ENCODE data around the gene IGSF21.
A peak's percentile ranks its signal among the peaks of the same experiment; 100 is the strongest.

IGSF21 gene

GRCh38 chr1:18097206-18097605, 10.4 kb upstream of the IGSF21 start:
- DNase-seq (ENCODE audit: low spot score) = no peak

DNA sequence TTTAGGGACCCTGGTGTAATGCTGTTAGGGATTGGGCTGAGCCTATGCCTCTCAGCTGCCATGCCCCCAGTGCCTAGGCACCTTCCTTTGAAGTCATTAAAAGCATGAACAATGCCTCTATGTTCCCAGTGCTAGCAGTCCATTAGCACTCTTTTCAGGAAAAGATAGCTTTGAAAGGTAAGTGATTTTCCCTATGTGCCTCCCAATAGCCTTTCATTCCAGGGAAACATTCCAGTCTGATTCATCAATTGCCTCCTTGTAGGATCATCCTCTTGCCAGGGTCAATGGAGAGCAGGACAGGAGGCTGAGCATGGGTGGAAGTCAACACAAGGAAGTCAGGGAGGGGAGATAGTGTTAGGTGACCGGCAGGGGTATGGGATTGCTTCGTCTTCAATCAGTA, 8.6 kb upstream of the IGSF21 start:
- DNase-seq (ENCODE audit: low spot score) = no peak

- DNase-seq (ENCODE audit: low spot score) = no peak
Observed at GRCh38 chr1:18100060-18100459, 7.5 kb upstream of the IGSF21 start.

GRCh38 chr1:18100491-18101063, 7.0 kb upstream of the IGSF21 start:
- DNase-seq (ENCODE audit: low spot score) = peak; percentile 47

DNA sequence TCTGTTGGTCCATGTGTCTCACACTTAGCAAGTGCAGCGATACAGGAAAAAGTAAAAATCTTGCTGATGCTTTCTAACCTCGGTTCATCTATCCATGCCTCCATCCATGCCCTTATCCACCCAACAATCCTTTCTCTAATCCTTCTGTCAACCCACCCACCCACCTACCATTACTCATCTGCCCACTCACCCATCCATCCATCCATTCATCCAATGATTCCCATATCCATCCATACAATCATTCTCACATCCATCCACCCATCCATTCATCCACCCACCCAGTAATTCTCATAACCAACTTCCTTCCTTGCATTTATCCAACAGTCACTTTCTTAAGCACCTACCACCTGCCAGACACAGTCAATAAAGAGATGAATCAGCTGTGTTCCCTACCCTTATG, 6.1 kb upstream of the IGSF21 start:
- no peak for DNase-seq (ENCODE audit: low spot score)

DNA sequence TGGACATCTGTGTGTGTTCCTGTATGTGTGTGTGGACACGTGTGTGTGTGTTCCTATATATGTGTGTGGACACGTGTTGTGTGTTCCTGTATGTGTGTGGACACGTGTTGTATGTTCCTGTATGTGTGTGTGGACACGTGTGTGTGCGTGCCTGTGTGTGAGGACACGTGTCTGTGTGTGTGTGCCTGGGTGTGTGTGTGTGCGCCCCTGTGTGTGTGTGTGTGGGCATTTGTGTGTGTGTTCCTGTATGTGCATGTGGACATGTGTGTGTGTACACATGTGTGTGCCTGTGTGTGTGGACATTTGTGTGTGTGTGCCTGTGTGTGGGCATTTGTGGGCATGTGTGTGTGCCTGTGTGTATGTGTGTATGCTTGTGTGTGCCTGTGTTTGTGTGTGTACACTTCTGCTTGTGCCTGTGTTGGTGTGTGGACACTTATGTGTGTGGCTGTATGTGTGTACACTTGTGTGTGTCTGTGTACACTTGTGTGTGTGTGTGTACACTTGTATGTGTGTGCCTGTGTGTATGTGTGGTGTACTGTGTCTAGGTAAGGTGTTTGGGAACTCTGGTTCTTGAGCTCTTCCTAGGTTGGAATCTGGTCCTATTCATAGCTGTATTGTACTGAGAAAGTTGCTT, 3.7 kb upstream of the IGSF21 start:
- no peak for DNase-seq (ENCODE audit: low spot score)

DNA sequence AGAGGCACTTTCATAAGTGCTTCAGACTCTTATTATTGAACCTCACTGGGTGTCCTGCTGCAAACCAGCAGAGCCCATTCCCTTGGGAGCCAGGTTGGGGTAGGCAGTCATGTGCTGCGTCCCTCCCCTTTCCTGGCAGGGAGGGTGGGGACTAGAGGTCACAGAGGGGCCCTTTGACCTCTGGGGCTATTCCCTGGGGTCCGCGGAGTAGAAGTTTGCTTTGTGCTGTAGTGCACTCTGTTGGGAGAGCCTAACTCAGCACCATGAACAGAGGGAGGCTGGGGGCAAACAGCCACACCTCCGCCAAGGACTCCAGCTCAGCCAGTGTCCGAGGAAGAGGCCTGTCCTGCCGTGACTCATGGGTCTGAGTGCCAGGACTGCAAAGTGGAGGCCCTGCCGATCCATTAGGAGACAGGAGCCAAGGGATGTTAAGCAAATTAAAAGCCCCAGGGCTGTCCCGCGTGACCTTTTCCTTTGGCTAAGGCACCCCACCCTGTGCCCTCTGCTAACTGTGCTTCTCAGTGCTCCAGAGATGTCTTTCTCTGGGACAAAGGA, 3.0 kb upstream of the IGSF21 start:
- no peak for DNase-seq (ENCODE audit: low spot score)

DNA sequence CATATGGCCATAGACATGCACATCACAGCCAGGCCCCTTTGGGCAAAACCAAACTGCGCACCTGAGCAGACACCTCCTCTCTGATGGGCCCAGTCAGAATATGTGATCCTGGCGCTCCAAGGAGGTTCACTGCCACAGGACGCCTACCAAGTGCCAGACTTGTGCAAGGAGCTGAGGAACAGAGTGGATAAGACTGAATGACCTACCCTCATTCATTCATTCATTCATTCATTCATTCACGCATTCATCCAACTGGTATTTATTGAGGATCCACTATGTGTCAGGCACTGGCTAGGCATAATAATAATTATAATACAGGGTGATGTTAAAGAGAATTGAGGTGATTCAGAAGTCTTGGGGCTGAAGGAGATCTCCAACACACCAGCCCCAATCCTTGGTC, 2.4 kb upstream of the IGSF21 start:
- no peak for DNase-seq (ENCODE audit: low spot score)

GRCh38 chr1:18108299-18109057, 880 bp downstream of the IGSF21 start:
- DNase-seq (ENCODE audit: low spot score) = no peak

- no peak for DNase-seq (ENCODE audit: low spot score)
Observed at GRCh38 chr1:18109058-18109755, 1.6 kb downstream of the IGSF21 start.

- peak; percentile 49 for DNase-seq (ENCODE audit: low spot score)
Observed at GRCh38 chr1:18109756-18110597, 2.4 kb downstream of the IGSF21 start.

DNA sequence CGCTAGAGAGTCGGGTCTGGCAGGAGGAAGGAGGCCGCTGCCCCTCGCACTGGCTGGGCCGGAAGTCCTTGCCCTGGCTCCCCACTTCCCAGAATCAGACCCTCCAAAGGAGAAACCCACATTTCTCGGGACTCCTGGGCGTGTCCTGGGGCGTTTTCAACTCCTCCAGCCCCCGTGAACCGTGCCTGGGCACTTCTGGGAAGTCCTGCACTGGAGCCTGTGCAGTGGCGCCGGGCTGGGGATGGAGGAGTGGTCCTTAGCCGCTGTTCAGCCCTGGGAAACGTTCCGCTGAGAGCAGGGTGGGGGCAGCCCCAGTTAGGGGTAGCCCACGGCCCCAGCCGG, 3.0 kb downstream of the IGSF21 start:
- no peak for DNase-seq (ENCODE audit: low spot score)

GRCh38 chr1:18110968-18111367, 3.4 kb downstream of the IGSF21 start:
- no peak for DNase-seq (ENCODE audit: low spot score)

DNA sequence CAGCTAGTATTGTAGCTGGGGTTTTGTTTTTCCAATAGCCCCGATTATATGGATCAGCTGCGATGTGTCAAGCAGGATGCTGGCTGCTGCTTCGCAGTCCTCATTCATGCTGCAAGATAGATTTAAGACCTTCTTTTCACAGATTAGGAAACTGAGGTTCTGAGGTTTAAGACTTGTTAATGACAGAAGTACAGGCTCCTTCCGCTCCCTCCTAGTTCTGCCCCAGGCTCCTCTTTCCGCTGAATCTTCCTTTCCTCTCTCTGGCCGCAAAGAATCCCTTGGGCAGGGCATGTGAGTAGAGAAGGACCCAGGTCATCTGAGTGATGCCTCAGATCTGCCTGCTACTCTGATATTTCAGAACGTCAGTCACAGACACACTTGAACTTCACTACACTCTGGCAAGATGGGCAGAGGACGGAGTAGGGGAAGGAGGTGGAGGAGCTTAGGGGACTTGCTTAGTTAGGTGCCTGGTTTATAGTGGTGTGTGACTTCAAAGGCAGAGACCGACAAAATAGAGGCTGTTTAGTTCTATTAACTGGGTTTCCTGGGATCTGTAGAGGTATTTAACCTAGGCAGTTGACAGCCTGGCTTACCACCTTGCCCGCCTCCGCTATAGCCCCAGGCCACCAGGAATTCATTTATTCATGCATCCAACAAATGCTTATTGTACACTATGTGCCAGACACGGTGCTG, 4.2 kb downstream of the IGSF21 start:
- no peak for DNase-seq (ENCODE audit: low spot score)

DNA sequence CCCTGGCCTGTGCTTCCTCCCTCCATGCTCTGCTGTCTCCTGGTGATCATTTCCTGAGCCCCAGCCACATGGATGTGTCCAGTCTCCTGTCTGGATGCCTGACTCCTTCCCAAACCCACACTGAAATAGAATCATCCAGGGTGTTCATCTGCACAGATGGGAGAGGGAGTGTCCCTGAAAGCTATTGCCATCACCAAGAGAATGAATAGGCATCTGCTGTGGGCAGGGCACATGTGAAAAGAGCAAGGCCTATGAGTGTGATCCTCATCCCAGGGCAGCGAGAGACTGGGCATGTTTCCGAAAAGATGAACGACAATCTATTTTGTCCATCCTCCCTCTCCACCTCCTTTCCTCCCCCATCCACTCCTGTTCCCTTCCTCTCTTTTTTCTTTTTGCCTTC, 5.0 kb downstream of the IGSF21 start:
- no peak for DNase-seq (ENCODE audit: low spot score)

GRCh38 chr1:18114726-18115410, 7.3 kb downstream of the IGSF21 start:
- no peak for DNase-seq (ENCODE audit: low spot score)

DNA sequence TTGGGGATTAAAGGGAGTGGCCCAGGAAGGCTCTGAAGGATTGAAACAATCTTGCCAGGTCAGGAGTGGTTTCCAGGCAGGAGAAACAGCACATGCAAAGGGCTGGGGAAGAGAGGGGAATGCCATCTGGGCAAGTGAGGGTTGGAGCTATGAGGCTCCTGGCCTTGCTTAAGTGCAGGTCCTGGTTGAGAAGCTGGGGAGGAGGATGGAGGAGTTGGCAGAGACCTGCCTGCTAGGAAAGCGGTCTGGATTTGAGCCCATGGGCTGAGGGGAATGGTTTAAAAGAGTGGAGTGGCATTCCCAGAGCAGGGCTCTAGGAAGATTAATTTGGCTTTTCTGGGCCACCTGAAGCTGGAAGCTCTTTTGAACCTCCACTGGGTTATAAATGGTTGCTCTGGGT, 9.2 kb downstream of the IGSF21 start:
- no peak for DNase-seq (ENCODE audit: low spot score)

DNA sequence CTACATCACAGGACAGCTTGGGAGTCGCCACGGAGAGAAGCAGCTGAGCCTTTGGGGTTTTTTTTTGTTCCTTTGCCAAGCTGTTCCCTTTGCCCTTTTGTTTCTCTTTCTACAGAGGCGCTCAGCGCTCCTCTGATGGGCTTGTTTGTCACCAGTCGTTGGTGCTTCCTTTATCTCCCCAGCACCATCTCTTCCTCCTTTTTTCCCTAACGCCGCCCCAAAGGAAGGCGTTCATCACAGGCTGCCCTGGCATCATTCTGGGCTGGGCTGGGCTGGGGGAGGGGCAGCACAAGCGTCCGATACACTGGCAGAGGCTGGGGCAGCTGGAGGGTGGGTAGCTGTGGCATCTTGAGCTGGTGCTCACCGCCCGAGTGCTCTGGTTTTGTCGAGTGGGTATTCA, 10.5 kb downstream of the IGSF21 start:
- peak; percentile 80 for DNase-seq (ENCODE audit: low spot score)

GRCh38 chr1:18118491-18118890, 10.9 kb downstream of the IGSF21 start:
- peak; percentile 79 for DNase-seq (ENCODE audit: low spot score)

DNA sequence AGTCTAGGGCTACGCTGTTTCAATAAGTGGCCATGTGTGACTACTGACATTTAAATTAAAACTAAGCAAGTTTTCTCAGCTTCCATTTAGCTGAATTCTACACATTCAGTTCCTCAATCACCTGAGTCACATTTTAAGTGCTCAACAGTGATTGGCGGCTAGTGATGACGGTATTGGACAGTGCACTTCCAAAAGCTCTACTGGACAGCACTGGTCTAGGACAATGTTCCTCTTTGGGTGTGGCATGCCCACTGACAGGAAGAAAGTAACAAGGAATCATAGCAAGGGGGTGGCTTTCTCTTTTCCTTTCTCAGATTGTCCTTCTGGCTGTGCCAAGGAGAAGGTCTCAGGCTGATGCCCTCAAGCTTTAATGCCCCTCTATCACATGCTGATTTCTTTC, 11.7 kb downstream of the IGSF21 start:
- DNase-seq (ENCODE audit: low spot score) = no peak

Data from globus pallidus (tissue), 1 donor.